ENCODE results near the gene ALKBH4.
A peak's percentile ranks its signal among the peaks of the same experiment; 100 is the strongest.
"Not testable (repeated sequence)": the region's sequence is repeated elsewhere in the genome, so short reads cannot be mapped to it uniquely, and the experiment has no call there.

The ALKBH4 gene

GRCh38 chr7:102454932-102455331 is 9.7 kb downstream of the ALKBH4 start:
- not testable (repeated sequence) for DNase-seq

DNA sequence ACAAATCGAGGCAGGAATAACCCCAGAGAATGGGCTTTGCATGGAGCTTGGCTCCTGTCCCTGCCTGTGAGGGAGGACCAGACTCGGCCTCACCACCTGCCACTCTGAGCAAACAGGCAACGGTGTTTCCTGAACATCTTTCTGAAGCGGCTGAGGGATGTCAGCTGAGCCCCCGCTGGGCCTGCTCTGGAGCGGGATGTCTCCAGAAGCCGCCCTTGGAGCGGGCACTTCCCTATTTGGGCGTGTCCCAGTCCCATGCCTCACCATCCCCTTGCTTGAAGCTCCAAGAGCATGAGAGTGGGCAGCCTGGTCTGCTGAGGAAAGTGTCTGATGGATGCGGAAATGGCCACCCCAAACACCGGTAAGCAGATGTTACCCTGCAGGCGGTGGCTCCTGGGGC is 10.2 kb downstream of the ALKBH4 start:
- no peak for DNase-seq

GRCh38 chr7:102453319-102453718 is 11.3 kb downstream of the ALKBH4 start:
- DNase-seq: no peak

- no peak for DNase-seq
Measured at GRCh38 chr7:102452451-102452850, 12.2 kb downstream of the ALKBH4 start.

DNA sequence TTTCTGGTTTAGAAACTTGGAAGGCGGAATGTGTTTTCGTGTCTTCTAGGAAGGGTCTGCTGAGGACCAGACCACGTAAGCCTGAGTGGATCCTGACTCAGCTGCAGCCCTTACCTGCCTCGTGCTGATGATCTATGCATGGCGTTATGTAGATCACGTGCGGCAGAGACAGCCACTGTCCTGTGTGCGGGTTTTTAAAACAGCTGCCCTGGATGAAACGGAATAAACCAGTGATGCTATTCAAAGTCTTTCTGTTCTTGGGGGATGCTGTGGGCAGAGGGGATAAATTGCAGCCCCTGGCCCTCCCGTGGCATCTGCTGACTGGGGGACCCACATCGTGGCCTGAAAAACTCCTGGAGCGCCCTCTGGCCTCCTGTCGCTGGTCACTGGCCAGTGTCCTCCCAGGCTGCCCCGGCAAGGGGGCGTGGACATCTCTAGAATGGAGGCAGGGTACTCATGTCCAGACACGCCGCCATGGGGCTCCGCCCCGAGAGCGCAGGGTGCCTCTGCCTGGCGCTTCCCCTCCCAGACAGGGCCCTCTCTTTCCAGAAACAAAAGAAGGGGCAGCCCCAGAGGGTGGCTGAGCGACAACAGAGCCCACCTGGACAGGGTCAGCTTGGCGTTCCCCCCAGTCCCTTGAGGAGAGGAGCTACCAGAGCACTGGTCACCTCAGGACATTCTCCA is 13.2 kb downstream of the ALKBH4 start:
- no peak for DNase-seq

GRCh38 chr7:102450242-102450641 is 14.4 kb downstream of the ALKBH4 start:
- peak; percentile 64 for DNase-seq

- no peak for DNase-seq
Measured at GRCh38 chr7:102449136-102449535, 15.5 kb downstream of the ALKBH4 start.

DNA sequence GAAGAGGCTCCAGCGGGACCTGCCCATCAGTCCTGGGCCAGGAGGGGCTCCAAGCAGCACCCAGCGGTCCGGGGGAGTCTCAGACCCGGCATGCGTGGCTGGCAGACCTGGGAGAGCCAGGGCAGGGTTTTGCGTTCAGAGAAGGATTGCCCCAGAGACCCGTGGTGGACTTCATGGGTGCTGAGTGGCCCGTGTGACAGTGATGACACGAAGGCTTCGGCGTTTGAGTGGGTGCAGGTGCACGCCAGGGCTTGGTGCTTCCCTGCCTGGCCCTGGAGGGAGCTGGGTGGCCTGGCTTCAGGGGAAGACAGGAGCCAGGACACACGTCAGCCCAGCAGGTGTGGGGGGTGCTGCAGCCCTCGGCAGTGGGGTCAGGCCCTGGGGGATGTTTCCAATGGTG is 17.4 kb downstream of the ALKBH4 start:
- DNase-seq: no peak

GRCh38 chr7:102446387-102447156 is 18.1 kb downstream of the ALKBH4 start:
- no peak for DNase-seq

DNA sequence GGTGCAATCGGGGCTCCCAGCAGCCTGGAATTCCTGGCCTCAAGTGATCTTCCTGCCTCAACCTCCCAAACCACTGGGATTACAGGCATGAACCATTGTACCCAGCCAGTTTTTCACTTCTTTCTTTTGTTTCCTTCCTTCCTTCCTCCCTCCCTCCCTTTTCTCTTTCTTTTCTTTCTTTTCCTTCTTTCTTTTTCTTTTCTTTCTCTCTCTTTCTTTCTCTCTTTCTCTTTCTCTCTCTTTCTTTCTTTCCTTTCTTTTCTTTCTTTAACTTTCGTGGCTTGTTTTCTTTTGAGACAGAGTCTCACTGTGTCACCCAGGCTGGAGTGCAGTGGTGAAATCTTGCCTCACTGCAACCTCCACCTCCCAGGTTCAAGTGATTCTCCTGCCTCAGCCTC is 19.0 kb downstream of the ALKBH4 start:
- no peak for DNase-seq

- no peak for DNase-seq
Measured at GRCh38 chr7:102444961-102445673, 19.5 kb downstream of the ALKBH4 start.

- no peak for DNase-seq
Measured at GRCh38 chr7:102439963-102440795, 24.5 kb downstream of the ALKBH4 start.

GRCh38 chr7:102436118-102436517 is 28.5 kb downstream of the ALKBH4 start:
- DNase-seq: no peak

DNA sequence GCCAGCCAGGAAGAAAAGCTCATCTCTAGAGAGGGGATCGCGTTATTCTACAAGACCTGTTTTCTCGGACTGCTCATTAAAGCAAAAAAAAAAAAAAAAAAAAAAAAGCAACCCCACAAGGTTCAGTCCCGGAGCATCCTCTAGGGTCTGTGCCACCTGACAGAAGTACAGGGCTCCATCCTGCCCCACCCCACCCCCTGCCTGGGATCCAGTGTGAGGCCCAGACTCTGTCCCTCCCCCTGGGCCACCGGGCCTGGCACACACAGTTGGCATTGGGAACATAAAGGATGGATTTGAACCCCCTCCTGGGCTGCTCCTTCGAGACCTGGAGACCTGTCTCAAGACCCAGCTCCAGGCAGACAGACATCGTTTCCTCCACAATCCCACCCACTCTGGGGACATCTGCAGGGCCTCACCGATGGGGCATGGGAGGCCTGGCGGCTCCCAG is 30.6 kb downstream of the ALKBH4 start:
- peak; percentile 29 for DNase-seq

DNA sequence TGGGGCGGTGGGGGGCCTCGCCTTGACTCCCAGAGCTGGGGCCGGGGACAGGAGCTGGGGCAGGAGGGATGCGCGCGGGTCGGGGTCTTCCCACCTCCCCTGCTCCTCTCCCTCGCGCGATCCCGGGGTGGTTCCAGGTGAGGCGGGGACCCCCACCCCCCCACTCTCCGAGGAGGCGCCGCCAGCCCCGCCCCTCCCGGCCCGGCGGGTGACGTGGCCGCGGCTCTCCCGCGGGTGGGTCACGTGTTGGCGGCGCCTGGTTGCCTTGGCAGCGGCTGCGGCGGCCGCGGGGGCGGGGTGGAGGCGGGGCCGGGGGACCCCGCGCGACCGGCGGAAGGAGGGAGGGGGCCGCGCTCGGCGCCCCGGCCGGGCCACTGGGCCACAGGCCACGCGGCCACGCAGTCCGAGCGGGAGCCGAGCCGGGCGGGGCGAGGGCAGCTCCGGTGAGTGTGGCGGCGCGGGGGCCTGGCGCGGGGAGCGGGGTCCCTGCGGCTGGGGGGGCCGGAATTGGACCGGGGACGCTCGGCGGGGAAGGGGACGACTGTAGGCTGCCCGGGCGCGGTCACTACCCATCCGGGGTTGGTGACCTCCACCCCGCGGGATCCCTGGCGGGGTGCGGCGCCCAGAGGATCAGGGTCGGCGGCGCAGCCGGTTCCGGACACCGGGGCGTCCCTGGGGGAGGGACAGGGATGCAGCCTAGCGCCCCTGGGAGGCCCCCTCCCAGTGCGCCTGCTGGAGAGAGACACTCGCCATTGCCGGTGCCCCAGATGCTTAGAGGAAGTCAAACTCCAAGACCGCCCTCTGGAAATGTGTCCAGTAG is 31.2 kb downstream of the ALKBH4 start, which contains the start of gene ORAI2:
ORAI2 (plus strand) TSS at position 357 of the 820 bp plus-strand sequence. CDS start 5,382 bp downstream, outside the sequence.
- DNase-seq: peak; percentile 90

DNA sequence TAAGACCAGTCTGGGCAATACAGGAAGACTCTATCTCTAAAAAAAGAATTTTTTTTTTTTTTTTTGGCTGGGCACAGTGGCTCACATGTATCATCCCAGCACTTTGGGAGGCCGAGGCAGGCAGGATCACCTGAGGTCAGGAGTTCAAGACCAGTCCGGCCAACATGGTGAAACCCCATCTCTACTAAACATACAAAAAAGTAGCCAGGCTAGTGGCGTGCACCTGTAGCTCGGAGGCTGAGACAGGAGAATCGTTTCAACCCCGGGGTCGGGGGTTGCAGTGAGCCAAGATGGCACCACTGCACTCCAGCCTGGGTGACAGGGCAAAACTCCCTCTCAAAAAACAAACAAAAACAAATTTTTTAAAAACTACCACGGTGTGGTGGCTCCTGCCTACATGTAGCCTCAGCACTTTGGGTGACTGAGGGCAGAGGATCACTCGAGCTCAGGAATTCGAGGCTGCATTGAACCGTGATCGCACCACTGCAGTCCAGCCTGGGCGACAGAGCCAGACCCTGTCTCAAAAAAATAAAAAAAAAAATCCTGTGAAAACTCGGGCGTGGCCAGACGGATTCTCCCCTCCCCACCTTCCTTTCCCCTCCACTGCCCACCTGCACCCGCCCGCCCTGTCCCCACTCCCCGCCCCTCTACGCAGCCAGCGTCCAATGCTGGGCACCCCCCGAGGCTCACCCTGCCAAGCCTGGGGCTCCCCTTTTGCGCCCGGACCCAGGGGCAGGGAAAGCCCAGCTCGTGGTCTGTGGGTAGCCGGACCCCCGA is 32.0 kb downstream of the ALKBH4 start:
- no peak for DNase-seq

- DNase-seq: peak; percentile 83
Measured at GRCh38 chr7:102431617-102432298, 32.9 kb downstream of the ALKBH4 start.

DNA sequence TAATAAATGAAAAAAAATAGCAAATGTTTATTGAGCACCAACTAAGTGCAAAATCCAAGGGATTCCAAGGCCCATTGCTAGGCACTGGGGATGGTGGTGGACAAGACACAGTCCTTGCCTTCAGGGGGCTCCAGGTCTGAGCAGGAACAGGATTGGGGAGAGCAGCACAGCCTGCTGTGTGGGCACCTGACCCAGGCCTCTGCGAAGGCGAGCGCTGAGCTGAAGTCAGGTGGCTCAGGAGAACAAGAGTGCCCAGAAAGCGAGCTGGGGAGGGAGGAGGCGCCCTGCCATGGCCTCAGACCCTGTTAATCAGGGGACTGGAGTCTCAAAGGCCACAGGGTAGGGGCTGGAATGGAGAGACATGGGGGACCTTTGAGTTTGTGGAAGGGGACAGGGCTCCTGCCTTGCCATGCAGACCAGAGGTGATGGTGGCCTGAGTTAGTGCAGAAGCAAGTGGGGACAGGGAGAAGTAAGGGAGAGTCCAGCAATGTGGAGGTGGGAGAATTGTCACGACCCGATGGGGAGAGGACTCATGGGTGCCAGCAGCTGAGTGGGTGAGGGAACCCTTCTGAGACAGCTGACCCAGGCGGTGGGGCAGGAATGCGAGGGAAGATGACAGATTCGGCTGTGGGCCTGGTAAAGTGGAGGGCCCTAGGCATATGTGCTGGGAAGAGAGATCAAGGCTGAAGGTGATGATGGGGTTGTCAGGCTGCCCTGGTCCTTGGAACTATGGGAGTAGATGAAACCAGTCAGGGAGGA is 35.3 kb downstream of the ALKBH4 start:
- DNase-seq: no peak

GRCh38 chr7:102427019-102427405 is 37.7 kb downstream of the ALKBH4 start:
- no peak for DNase-seq

Data from CD4-positive, alpha-beta T cell treated with Interleukin-21 for 1 hour (primary cell).